Limb (tissue), 2 donors: Measurements from ENCODE around the gene XAF1.
"Not testable (repeated sequence)": the region's sequence is repeated elsewhere in the genome, so short reads cannot be mapped to it uniquely, and the experiment has no call there.

Source experiments
- DNase-seq, 2 donors: peaks; one replicate each; pipeline ENCODE4 v3.0.0-alpha.2; 2016; ENCODE audit errors: extremely low spot score in 2 of 2

The XAF1 gene

GRCh38 chr17:6799738-6800137 lies 43.9 kb downstream of the XAF1 start:
- DNase-seq, result no peak

DNA sequence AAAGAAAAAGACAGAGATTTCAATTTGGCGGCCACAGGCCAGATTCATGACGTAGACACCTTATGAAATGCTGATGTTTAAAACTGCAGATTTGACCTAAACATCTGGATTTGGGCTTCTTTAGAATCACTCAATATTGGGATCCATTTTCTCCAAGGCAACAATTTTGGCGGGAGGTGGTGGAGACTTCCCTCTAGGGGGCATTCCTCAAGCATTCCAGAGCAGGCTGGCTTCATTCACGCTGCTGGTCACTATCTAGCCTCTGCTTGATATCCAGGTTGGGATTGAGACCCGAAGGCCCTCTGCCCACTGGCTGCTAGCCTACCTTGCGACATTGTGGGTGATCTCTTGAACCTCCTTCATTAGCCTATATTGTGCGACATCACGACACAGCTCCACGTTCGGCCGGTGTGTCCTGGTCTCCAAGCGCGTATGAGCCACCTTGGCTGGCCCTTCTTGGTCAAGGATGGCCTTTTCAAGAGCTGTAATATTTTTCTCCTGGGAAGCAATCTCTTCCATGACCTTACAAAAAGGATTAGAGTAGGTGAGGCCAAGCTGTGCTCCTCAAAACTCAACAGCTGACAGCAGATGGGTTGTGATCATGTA lies 44.7 kb downstream of the XAF1 start:
- DNase-seq, result no peak

- DNase-seq, result no peak
Observed at GRCh38 chr17:6811510-6811909, 55.7 kb downstream of the XAF1 start.

DNA sequence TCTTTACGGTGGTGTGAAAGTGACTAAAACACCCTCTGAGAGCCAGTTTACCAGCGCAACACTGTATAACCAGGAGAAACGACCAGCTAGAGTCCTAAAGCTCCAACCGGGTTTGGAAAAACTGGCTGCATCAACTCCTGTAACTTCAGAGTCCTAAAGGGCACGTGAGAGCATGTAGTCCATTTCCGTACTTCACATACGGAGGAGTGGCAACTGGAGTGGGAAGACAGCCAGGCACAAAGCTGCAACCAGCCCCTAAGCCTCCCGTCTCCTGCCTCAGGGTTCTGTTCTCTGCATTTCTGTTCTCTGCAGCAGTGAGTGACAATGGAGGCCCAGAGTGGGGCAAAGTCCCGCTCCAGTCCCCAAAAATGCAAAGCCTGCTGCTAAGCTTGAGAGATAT lies 56.4 kb downstream of the XAF1 start:
- no peak for DNase-seq

- no peak for DNase-seq
Observed at GRCh38 chr17:6815775-6816174, 59.9 kb downstream of the XAF1 start.

GRCh38 chr17:6816368-6816767 lies 60.5 kb downstream of the XAF1 start:
- DNase-seq, result not testable (repeated sequence)

DNA sequence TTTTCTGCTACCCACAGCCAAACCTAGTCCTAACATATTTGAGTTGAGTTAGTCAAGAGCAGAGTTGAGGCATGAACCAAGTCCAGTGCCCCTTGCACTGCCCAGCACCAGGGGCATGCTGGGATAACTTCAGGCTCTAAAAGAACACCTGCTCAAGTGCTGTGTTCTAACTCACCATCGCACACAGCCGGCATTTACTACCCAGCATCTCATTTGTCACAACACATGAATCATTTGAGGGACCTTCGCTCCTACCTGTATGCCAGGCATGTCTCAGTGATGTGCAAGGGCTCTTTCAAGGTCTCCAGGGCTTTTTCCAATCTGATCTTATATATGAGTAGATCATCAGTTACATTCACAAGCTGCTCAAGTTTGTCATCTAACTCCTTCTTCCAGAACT lies 63.1 kb downstream of the XAF1 start:
- no peak for DNase-seq

DNA sequence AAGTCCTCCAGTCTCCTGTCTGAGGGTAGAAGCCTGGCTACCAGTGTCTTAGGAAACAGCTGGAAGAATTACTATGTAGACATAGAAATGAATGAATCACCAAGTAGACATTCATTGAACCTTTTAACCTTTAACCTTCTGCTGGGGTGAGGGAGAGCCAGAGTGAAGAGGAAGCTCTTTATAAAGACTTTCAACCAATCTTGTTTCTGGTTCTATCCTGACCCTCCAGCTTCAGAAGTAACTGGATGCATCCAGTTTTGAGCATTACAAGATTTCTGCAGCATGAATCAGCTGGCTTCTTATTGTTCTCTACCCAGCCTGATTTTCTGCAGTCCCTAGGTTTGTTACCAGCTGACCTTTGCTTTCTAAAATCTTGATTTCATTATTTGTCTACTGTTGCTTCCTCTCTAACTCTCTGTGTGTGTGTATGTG lies 67.2 kb downstream of the XAF1 start:
- DNase-seq, result no peak
